Chondrocyte (in vitro differentiated cells): Measurements from ENCODE around the gene PIK3C3. TPM values are rescaled to one million over a fixed set of nuclear protein-coding genes. Genes with fewer than 3 reads are reported as not detected.

ENCODE experiments used
- DNase-seq: peaks from one replicate; pipeline ENCODE4 v3.0.0; 2021; ENCODE audit warnings: mixed read lengths, low spot score
- H3K27ac Mint-ChIP-seq: one replicate; pipeline ENCODE4 v1.8.0; 2021; ENCODE audit warnings: mild to moderate bottlenecking, moderate library complexity, mixed read lengths; ENCODE audit not compliant: unreplicated experiment
- H3K27me3 Mint-ChIP-seq: 2 replicates; pipeline ENCODE4 v1.8.0; 2021; ENCODE audit warnings: low read depth, mixed read lengths
- H3K36me3 Mint-ChIP-seq: 2 replicates; pipeline ENCODE4 v1.8.0; 2021; ENCODE audit warnings: low read depth, mixed read lengths
- H3K4me1 Mint-ChIP-seq: 2 replicates; pipeline ENCODE4 v1.8.0; 2021; ENCODE audit warnings: low read depth, mild to moderate bottlenecking, mixed read lengths
- H3K4me3 Mint-ChIP-seq: one replicate; pipeline ENCODE4 v1.8.0; 2021; ENCODE audit warnings: mild to moderate bottlenecking, moderate library complexity, mixed read lengths; ENCODE audit not compliant: unreplicated experiment
- H3K9me3 Mint-ChIP-seq: 2 replicates; pipeline ENCODE4 v1.8.0; 2021; ENCODE audit warnings: low read depth, mixed read lengths
- CTCF ChIP-seq: fragments of 200-600 bp; sonication (generic); IDR thresholded peaks from 2 replicates; pipeline ENCODE4 v1.5.0; 2021; ENCODE audit warnings: antibody characterized with exemption, mild to moderate bottlenecking, moderate library complexity
- total RNA-seq: library from RNA; stranded (reverse); gene quantifications from 3 replicates; pipeline ENCODE4 v1.2.1, GENCODE V29; 2021

The PIK3C3 gene
- total RNA-seq, 1 donor from 2014 or later, result 53.0 TPM

DNA sequence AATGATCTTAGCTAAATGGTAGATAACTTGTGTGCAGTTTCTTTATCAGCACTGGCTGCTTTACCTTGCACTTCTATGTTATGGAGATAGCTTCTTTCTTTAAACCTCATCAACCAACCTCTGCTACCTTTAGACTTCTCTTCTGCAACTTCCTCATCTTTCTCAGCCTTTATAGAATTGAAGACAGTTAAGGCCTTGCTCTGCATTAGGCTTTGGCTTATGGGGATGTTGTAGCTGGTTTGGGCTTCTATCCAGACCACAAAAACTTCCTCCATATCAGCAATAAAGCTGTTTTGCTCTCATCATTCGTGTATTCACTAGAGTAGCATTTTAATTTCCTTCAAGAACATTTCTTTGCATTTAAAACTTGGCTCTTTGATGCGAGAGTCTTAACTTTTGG lies 123.7 kb downstream of the PIK3C3 start:
- no peak for DNase-seq
- Mint-ChIP-seq H3K27ac (no peak overlapping the region), H3K9me3 (no peaks in the 10 kb centered on the region), H3K27me3 (no peaks in the 10 kb centered on the region), H3K4me1 (no peaks in the 10 kb centered on the region), H3K36me3 (peaks cover 30% of the 10 kb centered on the region), H3K4me3 (no peak overlapping the region)
- no peak for TF ChIP-seq CTCF

- no peak for DNase-seq
- Mint-ChIP-seq H3K4me1 (no peaks in the 10 kb centered on the region), H3K9me3 (no peaks in the 10 kb centered on the region), H3K4me3 (no peak overlapping the region), H3K27ac (no peak overlapping the region), H3K36me3 (peaks cover 24% of the 10 kb centered on the region), H3K27me3 (no peaks in the 10 kb centered on the region)
- no peak for TF ChIP-seq CTCF
Measured at GRCh38 chr18:42080340-42080739, 125.3 kb downstream of the PIK3C3 start.

DNA sequence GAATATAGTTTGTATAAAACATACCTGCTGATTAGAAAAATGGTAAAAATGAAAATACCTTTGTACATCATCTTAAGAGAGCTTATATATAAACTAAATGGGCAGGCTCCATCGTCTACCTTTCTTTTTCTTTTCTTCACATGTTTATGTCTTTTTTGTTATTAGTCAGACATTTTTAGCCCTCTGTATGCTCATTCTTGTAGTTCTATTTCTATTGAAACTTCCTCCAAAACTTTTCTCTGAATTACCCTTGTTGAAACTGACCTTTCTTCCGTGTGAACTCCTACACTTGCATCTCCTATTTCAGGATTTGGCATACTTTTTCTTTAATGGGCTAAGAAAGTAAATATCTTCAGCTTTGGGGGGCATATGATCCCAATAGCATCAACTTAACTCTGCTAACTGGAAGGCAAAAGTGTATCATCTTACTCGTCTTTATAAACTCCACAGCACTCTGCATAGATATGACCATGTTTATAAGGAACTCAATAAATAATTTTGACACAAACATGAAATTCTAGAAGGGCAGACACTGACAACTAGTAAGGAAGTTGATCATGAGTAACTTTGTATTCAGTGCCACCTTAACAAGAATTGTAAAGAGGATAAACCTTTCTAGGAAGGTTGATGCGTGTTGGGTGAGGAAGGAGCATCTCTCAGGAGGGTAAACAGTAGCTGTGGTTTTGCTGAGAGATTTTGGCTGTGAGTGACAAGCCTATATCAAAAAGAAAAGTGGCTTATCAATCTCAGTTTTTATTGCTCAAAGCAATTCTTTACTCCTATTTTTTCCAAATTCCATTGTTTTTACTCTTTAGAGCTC lies 127.6 kb downstream of the PIK3C3 start:
- DNase-seq, result no peak
- no peaks in the 10 kb centered on the region for H3K27me3 Mint-ChIP-seq
- TF ChIP-seq CTCF, result no peak
- H3K27ac Mint-ChIP-seq, result no peak overlapping the region
- H3K4me1 Mint-ChIP-seq, result no peaks in the 10 kb centered on the region
- no peaks in the 10 kb centered on the region for H3K9me3 Mint-ChIP-seq
- H3K4me3 Mint-ChIP-seq, result no peak overlapping the region
- H3K36me3 Mint-ChIP-seq, result peaks cover 21% of the 10 kb centered on the region

DNA sequence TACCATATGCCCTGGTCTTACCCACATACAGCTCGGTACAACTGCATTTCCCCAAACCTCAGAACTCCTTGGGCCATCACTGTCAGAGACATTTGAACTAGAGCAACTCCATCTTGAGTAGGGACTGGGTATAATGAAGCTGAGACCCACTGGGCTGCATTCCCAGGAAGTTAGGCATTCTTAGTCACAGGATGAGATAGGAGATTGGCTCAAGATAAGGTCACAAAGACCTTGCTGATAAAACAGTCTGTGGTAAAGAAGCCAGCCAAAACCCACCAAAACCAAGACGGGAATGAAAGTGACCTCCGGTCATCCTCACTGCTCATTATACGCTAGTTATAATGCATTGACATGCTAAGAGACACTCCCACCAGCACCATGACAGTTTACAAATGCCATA lies 131.3 kb downstream of the PIK3C3 start:
- TF ChIP-seq CTCF, result no peak
- no peak for DNase-seq
- Mint-ChIP-seq H3K27ac (no peak overlapping the region), H3K27me3 (no peaks in the 10 kb centered on the region), H3K4me1 (no peaks in the 10 kb centered on the region), H3K9me3 (no peaks in the 10 kb centered on the region), H3K36me3 (peaks cover 13% of the 10 kb centered on the region), H3K4me3 (no peak overlapping the region)

DNA sequence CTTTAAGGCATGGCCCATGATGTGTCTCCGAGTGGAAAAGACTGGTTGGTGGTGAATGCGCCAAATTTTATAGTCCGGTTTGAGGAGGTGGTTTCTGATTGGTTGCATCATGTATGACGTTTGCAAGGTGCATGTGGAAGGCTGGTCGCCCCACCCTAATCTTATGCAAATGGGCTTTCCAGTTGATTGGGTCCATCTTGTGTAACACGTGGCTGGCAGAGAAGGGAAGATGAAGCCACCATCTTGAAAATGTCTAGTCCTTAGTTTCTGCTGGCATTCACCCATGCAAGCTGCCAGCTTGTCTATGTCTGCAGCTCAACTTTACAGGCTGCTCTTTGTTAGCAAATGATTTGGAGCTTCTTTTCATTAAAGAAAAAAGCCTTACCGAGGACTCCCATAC lies 132.2 kb downstream of the PIK3C3 start:
- no peaks in the 10 kb centered on the region for H3K27me3 Mint-ChIP-seq
- H3K27ac Mint-ChIP-seq, result no peak overlapping the region
- H3K36me3 Mint-ChIP-seq, result peaks cover 8% of the 10 kb centered on the region
- no peaks in the 10 kb centered on the region for H3K9me3 Mint-ChIP-seq
- no peak for DNase-seq
- no peaks in the 10 kb centered on the region for H3K4me1 Mint-ChIP-seq
- H3K4me3 Mint-ChIP-seq, result no peak overlapping the region
- TF ChIP-seq CTCF, result no peak
